Measurements from ENCODE around the gene DYNLT1. TPM values are rescaled to one million over a fixed set of nuclear protein-coding genes. Genes with fewer than 3 reads are reported as not detected.

DYNLT1 gene
- total RNA-seq, 4 donors from 2014 or later: 93.8 to 190 (median 146) TPM

- Histone ChIP-seq H3K9me3 (no peaks in the 10 kb centered on the region), H3K4me1 (peaks cover 0 to 25% (median 0%) of the 10 kb centered on the region in 4 donors), H3K27me3 (no peaks in the 10 kb centered on the region), H3K27ac (no peak overlapping the region), H3K4me3 (no peak overlapping the region), H3K36me3 (peaks cover 0 to 58% (median 0%) of the 10 kb centered on the region in 3 donors)
- TF ChIP-seq, protein P1, sequence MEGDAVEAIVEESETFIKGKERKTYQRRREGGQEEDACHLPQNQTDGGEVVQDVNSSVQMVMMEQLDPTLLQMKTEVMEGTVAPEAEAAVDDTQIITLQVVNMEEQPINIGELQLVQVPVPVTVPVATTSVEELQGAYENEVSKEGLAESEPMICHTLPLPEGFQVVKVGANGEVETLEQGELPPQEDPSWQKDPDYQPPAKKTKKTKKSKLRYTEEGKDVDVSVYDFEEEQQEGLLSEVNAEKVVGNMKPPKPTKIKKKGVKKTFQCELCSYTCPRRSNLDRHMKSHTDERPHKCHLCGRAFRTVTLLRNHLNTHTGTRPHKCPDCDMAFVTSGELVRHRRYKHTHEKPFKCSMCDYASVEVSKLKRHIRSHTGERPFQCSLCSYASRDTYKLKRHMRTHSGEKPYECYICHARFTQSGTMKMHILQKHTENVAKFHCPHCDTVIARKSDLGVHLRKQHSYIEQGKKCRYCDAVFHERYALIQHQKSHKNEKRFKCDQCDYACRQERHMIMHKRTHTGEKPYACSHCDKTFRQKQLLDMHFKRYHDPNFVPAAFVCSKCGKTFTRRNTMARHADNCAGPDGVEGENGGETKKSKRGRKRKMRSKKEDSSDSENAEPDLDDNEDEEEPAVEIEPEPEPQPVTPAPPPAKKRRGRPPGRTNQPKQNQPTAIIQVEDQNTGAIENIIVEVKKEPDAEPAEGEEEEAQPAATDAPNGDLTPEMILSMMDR (IDR thresholded peaks at IDR 0.05): no peak
- TF ChIP-seq POLR2A (IDR thresholded peaks at IDR 0.05): no peak
- peak in 1 of 3 donors; percentile 35 for DNase-seq
These were observed 17.2 kb downstream of the DYNLT1 start for GRCh38 chr6:158627168-158627939.

- peaks cover 0 to 25% (median 0%) of the 10 kb centered on the region in 4 donors for H3K4me1 ChIP-seq
- H3K4me3 ChIP-seq: no peak overlapping the region
- no peaks in the 10 kb centered on the region for H3K27me3 ChIP-seq
- TF ChIP-seq, protein P1 (IDR thresholded peaks at IDR 0.05): no peak
- no peak for TF ChIP-seq POLR2A (IDR thresholded peaks at IDR 0.05)
- peaks cover 0 to 65% (median 0%) of the 10 kb centered on the region in 3 donors for H3K36me3 ChIP-seq
- H3K27ac ChIP-seq: no peak overlapping the region
- DNase-seq: no peak
- no peaks in the 10 kb centered on the region for H3K9me3 ChIP-seq
These were observed 18.0 kb downstream of the DYNLT1 start for GRCh38 chr6:158626360-158627167.

GRCh38 chr6:158625881-158626305 lies 18.6 kb downstream of the DYNLT1 start:
- Histone ChIP-seq H3K4me1 (peaks cover 0 to 19% (median 0%) of the 10 kb centered on the region in 4 donors), H3K36me3 (peaks cover 0 to 69% (median 0%) of the 10 kb centered on the region in 3 donors), H3K27ac (no peak overlapping the region), H3K9me3 (no peaks in the 10 kb centered on the region), H3K27me3 (no peaks in the 10 kb centered on the region), H3K4me3 (no peak overlapping the region)
- peak in 1 of 3 donors; percentile 40 for DNase-seq
- no peak for TF ChIP-seq POLR2A (IDR thresholded peaks at IDR 0.05)
- TF ChIP-seq, protein P1 (IDR thresholded peaks at IDR 0.05): no peak

- Histone ChIP-seq H3K9me3 (no peaks in the 10 kb centered on the region), H3K27me3 (no peaks in the 10 kb centered on the region), H3K4me1 (peaks cover 0 to 10% (median 0%) of the 10 kb centered on the region in 4 donors), H3K36me3 (peaks cover 0 to 77% (median 0%) of the 10 kb centered on the region in 3 donors), H3K27ac (no peak overlapping the region), H3K4me3 (no peak overlapping the region)
- DNase-seq: peak in 1 of 3 donors; percentile 39
- TF ChIP-seq POLR2A (IDR thresholded peaks at IDR 0.05): no peak
- TF ChIP-seq, protein P1 (IDR thresholded peaks at IDR 0.05): no peak
These were observed 19.6 kb downstream of the DYNLT1 start for GRCh38 chr6:158624684-158625682.

Data from Peyer's patch (tissue), 4 donors.